Measurements from ENCODE around the gene GFI1. TPM values are rescaled to one million over a fixed set of nuclear protein-coding genes. Genes with fewer than 3 reads are reported as not detected.

Gene GFI1
- total RNA-seq, 4 donors from 2014 or later: 0.36 to 0.48 TPM; not detected in 2

DNA sequence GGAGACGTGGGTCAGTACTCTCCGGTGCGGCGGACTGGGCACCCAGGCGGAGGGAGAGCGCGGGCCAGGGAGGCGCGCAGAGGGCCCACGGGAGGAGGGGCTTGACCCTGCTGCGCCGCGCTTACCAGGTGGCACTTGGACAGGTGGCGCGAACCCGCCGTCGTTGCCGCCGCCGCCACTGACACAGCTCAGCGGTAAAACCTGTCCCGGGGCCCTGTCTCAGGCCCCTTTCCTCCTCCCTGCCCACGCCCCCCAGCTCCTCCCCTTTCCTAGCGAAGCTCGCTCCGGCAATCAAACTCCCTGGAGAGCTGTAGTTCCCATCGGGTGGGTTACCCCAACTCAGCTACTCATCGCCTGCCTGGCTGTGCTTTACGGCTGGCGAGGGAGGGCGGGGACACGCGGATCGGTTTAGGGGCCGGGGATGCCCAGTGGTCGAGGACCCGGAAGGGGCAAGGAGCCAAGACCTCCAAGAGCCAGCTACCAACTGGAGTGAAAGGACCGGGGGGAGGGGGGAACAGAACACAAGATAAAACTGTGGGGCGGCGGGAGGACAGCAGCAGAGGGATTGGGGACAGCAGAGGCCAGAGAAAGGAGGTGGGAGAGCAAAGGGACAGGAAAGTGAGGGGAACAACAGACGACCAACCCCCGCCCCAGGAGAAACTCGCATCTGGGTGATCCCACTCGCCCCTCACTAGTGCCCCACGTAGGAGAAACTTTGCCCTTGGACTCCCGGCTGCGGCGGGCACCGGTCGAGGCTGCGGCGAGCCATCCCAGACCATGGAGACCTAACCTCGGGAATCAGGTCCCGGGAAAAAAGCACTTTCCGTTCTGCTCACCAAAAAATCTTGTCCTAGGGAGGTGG is 2.9 kb downstream of the GFI1 start:
- DNase-seq (ENCODE audit: low spot score in 2 of 2): no peak
- H3K27me3 ChIP-seq: peaks cover 99% of the 10 kb centered on the region
- H3K9me3 ChIP-seq: no peaks in the 10 kb centered on the region
- peak overlapping the region; percentile 60 for H3K4me3 ChIP-seq
- no peak overlapping the region for H3K27ac ChIP-seq
- H3K36me3 ChIP-seq: no peaks in the 10 kb centered on the region
- TF ChIP-seq, protein P1, sequence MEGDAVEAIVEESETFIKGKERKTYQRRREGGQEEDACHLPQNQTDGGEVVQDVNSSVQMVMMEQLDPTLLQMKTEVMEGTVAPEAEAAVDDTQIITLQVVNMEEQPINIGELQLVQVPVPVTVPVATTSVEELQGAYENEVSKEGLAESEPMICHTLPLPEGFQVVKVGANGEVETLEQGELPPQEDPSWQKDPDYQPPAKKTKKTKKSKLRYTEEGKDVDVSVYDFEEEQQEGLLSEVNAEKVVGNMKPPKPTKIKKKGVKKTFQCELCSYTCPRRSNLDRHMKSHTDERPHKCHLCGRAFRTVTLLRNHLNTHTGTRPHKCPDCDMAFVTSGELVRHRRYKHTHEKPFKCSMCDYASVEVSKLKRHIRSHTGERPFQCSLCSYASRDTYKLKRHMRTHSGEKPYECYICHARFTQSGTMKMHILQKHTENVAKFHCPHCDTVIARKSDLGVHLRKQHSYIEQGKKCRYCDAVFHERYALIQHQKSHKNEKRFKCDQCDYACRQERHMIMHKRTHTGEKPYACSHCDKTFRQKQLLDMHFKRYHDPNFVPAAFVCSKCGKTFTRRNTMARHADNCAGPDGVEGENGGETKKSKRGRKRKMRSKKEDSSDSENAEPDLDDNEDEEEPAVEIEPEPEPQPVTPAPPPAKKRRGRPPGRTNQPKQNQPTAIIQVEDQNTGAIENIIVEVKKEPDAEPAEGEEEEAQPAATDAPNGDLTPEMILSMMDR (IDR thresholded peaks at IDR 0.05): no peak
- TF ChIP-seq POLR2A (IDR thresholded peaks at IDR 0.05) (no peak), POLR2AphosphoS5 (IDR thresholded peaks at IDR 0.05) (no peak), EP300 (IDR thresholded peaks at IDR 0.05) (no peak)
- WGBS: 2% methylated on average over 44 of the region's 56 CpGs
- H3K4me1 ChIP-seq: peaks cover 70% of the 10 kb centered on the region

DNA sequence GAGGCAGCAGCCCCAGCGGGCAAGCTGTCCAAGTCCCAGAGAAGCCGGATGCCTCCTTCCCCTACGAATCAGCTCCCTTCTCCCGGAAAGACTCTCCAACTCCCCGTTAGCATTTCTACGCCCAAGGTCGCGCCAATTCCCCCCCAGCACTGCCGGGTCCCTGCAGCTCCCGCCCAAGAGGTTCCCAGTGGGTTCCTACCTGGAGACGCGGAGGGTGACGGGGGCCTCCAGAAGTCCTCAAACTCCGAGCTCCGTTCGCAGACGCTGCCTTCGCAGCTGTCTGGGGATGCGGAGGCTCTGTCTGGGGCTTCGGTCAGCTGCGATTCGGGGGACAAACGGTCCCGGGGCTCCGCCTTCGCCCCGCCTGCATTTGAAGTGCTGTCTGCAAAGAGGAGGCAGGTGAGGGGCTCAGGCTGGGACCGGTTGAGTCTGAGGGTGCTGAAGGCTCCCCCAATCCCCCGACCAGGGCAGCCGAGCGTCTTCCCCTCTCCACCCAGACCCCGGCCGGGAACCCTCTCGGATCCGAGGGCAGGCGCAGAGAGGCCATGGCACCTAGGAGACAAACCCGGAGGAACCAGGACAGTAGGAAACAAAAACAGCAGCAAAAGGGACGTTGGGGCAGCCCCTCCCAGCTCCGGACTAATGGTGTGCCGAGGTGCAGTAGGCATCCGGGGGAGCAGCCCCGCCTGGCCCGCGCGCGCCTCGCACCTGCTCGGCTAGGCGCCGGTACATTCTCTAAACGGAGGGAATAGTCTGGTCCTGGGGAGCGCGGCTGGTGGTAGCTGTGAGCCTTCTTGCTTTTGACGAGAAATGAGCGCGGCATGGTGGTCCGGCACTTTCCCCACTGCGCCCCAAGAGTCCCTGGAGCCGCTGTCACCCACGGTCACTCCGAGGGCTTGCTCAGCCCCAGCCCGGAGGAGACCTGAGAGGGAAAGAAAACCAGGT is 3.8 kb downstream of the GFI1 start:
- Histone ChIP-seq H3K4me3 (peak overlapping the region; percentile 60), H3K27me3 (peaks cover 95% of the 10 kb centered on the region), H3K9me3 (no peaks in the 10 kb centered on the region), H3K27ac (no peak overlapping the region), H3K4me1 (peaks cover 70% of the 10 kb centered on the region), H3K36me3 (no peaks in the 10 kb centered on the region)
- TF ChIP-seq, protein P1 (IDR thresholded peaks at IDR 0.05): no peak
- TF ChIP-seq POLR2A (IDR thresholded peaks at IDR 0.05) (no peak), EP300 (IDR thresholded peaks at IDR 0.05) (no peak), POLR2AphosphoS5 (IDR thresholded peaks at IDR 0.05) (no peak)
- 1% methylated on average over 38 of the region's 62 CpGs for WGBS
- DNase-seq (ENCODE audit: low spot score in 2 of 2): peak in 1 of 2 donors; percentile 81

- peaks cover 70% of the 10 kb centered on the region for H3K4me1 ChIP-seq
- no peak for TF ChIP-seq POLR2A (IDR thresholded peaks at IDR 0.05)
- no peak for TF ChIP-seq POLR2AphosphoS5 (IDR thresholded peaks at IDR 0.05)
- peaks cover 88% of the 10 kb centered on the region for H3K27me3 ChIP-seq
- no peak overlapping the region for H3K27ac ChIP-seq
- WGBS: 35% methylated on average over 32 of the region's 39 CpGs
- no peaks in the 10 kb centered on the region for H3K9me3 ChIP-seq
- no peak for DNase-seq (ENCODE audit: low spot score in 2 of 2)
- peak overlapping the region; percentile 60 for H3K4me3 ChIP-seq
- no peaks in the 10 kb centered on the region for H3K36me3 ChIP-seq
Measured at GRCh38 chr1:92481971-92482664, 4.6 kb downstream of the GFI1 start.

- 36% methylated on average over 12 of the region's 12 CpGs for WGBS
- H3K4me3 ChIP-seq: peak overlapping the region; percentile 60
- no peak for TF ChIP-seq POLR2A (IDR thresholded peaks at IDR 0.05)
- TF ChIP-seq POLR2AphosphoS5 (IDR thresholded peaks at IDR 0.05): no peak
- TF ChIP-seq, protein P1 (IDR thresholded peaks at IDR 0.05): no peak
- TF ChIP-seq EP300 (IDR thresholded peaks at IDR 0.05): no peak
Measured at GRCh38 chr1:92481599-92481925, 5.2 kb downstream of the GFI1 start.

DNA sequence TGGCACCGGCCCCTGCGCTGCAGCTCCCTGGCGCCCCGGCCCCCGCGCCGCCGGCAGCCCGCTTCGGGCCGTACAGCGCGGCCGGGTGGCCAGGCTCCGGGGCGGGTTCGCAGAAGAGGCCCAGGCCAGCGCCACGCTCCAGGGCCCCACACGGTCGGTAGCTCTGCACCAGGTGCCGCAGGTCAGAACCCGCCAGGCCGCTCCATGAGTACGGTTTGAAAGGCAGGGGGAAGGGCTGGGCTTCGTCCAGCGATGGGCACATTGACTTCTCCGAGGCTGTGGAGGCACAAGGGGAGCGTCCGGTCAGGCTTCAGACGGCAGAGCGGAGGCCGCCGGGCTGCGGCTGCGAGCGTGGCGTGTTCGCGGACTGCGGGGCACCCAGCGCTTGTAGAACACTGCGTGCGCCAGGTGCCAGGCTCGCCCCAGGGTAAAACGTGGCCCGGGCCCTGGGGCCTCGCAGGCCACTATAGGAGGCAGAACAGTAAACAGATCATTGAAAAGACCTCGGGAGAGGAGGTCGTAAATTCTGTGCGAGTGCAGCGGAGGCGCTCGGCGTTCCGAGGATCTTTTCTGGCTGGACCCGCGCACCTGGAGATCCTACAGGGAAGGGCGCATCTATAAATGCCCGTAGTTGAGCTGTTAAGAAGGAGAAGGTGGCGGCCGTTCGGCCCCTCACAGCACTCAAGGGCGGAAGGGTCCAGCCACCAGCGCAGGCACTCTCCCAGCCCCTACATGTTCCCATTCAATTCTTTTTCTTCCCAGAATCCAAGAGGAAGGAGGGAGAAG is 5.7 kb downstream of the GFI1 start:
- no peak for DNase-seq (ENCODE audit: low spot score in 2 of 2)
- Histone ChIP-seq H3K27me3 (peaks cover 77% of the 10 kb centered on the region), H3K4me3 (peak overlapping the region; percentile 60), H3K27ac (no peak overlapping the region), H3K4me1 (peaks cover 60% of the 10 kb centered on the region), H3K36me3 (no peaks in the 10 kb centered on the region), H3K9me3 (no peaks in the 10 kb centered on the region)
- TF ChIP-seq POLR2AphosphoS5 (IDR thresholded peaks at IDR 0.05) (no peak), POLR2A (IDR thresholded peaks at IDR 0.05) (no peak), EP300 (IDR thresholded peaks at IDR 0.05) (no peak)
- TF ChIP-seq, protein P1 (IDR thresholded peaks at IDR 0.05): no peak
- 36% methylated on average over 18 of the region's 65 CpGs for WGBS

More at GRCh38 chr1:92481599-92481925, 5.2 kb downstream of the GFI1 start:
- no peak for DNase-seq (ENCODE audit: low spot score in 2 of 2)
- Histone ChIP-seq H3K9me3 (no peaks in the 10 kb centered on the region), H3K27me3 (peaks cover 82% of the 10 kb centered on the region), H3K27ac (no peak overlapping the region), H3K4me1 (peaks cover 65% of the 10 kb centered on the region), H3K36me3 (no peaks in the 10 kb centered on the region)
